SH-SY5Y (cell line): Measurements from ENCODE around the gene ZNF778.

Experiments used
- GATA2 ChIP-seq: IDR thresholded peaks from 2 replicates; pipeline ENCODE4 v1.6.1; 2011; ENCODE audit warnings: mild to moderate bottlenecking, low read depth, low read length
- GATA3 ChIP-seq: IDR thresholded peaks from 2 replicates; pipeline ENCODE4 v1.6.1; 2011; ENCODE audit warnings: low read depth, mild to moderate bottlenecking, low read length, moderate library complexity

DNA sequence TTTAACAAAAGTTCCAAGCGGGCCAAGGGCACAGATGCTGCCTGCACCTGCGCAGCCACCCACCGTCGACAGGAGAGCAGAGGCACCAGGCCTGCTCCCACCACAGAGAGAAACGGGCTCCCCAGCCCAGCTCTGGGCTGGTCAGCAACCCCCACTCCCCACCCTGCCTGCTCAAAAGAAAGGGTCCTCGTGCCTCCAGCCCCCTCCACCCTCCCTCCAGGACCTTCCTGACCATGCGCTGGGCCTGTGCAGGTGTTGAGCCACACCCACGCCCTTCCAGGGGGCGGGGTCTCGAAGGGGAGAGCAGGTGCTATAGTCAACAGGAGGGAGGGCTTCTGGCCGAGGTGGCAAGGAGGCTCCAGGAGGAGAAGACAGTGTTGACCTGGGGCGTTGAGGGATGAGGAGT lies 25.3 kb downstream of the ZNF778 start:
- TF ChIP-seq GATA2: no peak
- no peak for TF ChIP-seq GATA3
